HCT116 (cell line): ENCODE data around the gene VAPA. TPM values are rescaled to one million over a fixed set of nuclear protein-coding genes. Genes with fewer than 3 reads are reported as not detected.

ENCODE experiments used
- ATAC-seq: fragments of 200-7000 bp; cut with Tn5 transposase; 2 replicates; pipeline ENCODE4 v1.9.1; 2020; ENCODE audit warnings: mild to moderate bottlenecking, moderate library complexity
- BruUV-seq: library from RNA; stranded (reverse); fragments of 400-500 nt; replicated peaks from 2 replicates; lab custom pipeline; 2021; lab: Mats Ljungman, UMichigan
- CTCF ChIA-PET: fragments of 300-600 bp; sonication (Branson Sonifier 250); formaldehyde crosslinking; loops from one replicate; lab custom pipeline; 2021; ENCODE audit warnings: antibody characterized with exemption; lab: Charles Lee
- POLR2A ChIA-PET: fragments of 300-600, 350-600 bp; sonication (Branson Sonifier 250); formaldehyde crosslinking; loops from one replicate; lab custom pipeline; 2021; ENCODE audit warnings: antibody characterized with exemption; lab: Charles Lee
- RAD21 ChIA-PET, 2 experiments: fragments of 300-600 bp; sonication (Branson Sonifier 250); formaldehyde crosslinking; loops; one replicate each; lab custom pipeline; 2023; ENCODE audit warnings: low total read pairs in 2 of 2; ENCODE audit not compliant: uncharacterized antibody in 2 of 2, unreplicated experiment in 2 of 2, low non-redundant PET in 1 of 2; lab: Charles Lee
- DNase-seq: peaks from one replicate; pipeline ENCODE4 v3.0.0-alpha.2; 2010; ENCODE audit warnings: low read depth, low spot score
- H2AFZ ChIP-seq: fragments of 200-600 bp; shearing (Covaris generic), sonication (generic); 2 replicates; pipeline ENCODE4 v1.6.1; 2017; ENCODE audit warnings: low read depth, mixed run types, mixed read lengths, antibody characterized with exemption, low read length; ENCODE audit not compliant: poor library complexity, severe bottlenecking
- H3K27ac ChIP-seq: 2 replicates; pipeline ENCODE4 v1.5.1; 2012; ENCODE audit warnings: low read depth, low read length
- H3K27me3 ChIP-seq: fragments of 200-600 bp; sonication (generic); 2 replicates; pipeline ENCODE4 v1.6.1; 2016; ENCODE audit warnings: mixed run types, low read length, mixed read lengths; ENCODE audit not compliant: insufficient read depth
- H3K36me3 ChIP-seq, 2 experiments: fragments of 200-500 bp in 1 of 2; fragments of 200-600 bp in 1 of 2; sonication (Bioruptor generic) in 1 of 2; sonication (generic) in 1 of 2; 2 replicates each; pipeline versions ENCODE4 v1.5.1 to v1.6.1; 2014 to 2016; ENCODE audit warnings: low read length in 2 of 2, inconsistent platforms in 1 of 2, mixed read lengths in 1 of 2, mixed run types in 1 of 2; ENCODE audit not compliant: insufficient read depth in 2 of 2, control insufficient read depth in 1 of 2
- H3K4me1 ChIP-seq, 2 experiments: fragments of 200-600 bp in 1 of 2; sonication (generic) in 1 of 2; 2 replicates each; pipeline versions ENCODE4 v1.5.1 to v1.6.1; 2012 to 2017; ENCODE audit warnings: low read length in 2 of 2, inconsistent platforms in 1 of 2, mild to moderate bottlenecking in 1 of 2, mixed read lengths in 1 of 2, mixed run types in 1 of 2, moderate library complexity in 1 of 2; ENCODE audit not compliant: insufficient read depth in 2 of 2, control insufficient read depth in 1 of 2
- H3K4me2 ChIP-seq: fragments of 200-600 bp; sonication (generic); 2 replicates; pipeline ENCODE4 v1.6.1; 2017; ENCODE audit warnings: mixed run types, low read length, mixed read lengths
- H3K4me3 ChIP-seq, 2 experiments: fragments of 200-600 bp in 1 of 2; sonication (generic) in 1 of 2; replicated peaks in 1 of 2; 2 replicates each; pipeline ENCODE4 v1.5.1; 2011 to 2016; ENCODE audit warnings: low read length in 2 of 2, control low read depth in 1 of 2, low read depth in 1 of 2, mild to moderate bottlenecking in 1 of 2, mixed read lengths in 1 of 2, mixed run types in 1 of 2
- H3K79me2 ChIP-seq: fragments of 200-600 bp; sonication (generic); 2 replicates; pipeline ENCODE4 v1.6.1; 2017; ENCODE audit warnings: mild to moderate bottlenecking, mixed run types, low read length, moderate library complexity, mixed read lengths; ENCODE audit not compliant: insufficient read depth
- H3K9ac ChIP-seq: fragments of 200-600 bp; sonication (generic); 2 replicates; pipeline ENCODE4 v1.6.1; 2016; ENCODE audit warnings: low read length, mixed read lengths
- H3K9me2 ChIP-seq: fragments of 200-600 bp; sonication (generic), shearing (Covaris generic); 2 replicates; pipeline ENCODE4 v1.6.1; 2017; ENCODE audit warnings: mixed run types, mild to moderate bottlenecking, moderate library complexity; ENCODE audit not compliant: insufficient read depth
- H3K9me3 ChIP-seq, 2 experiments: fragments of 200-500 bp in 1 of 2; fragments of 200-600 bp in 1 of 2; sonication (Bioruptor generic) in 1 of 2; sonication (generic) in 1 of 2; 2 replicates each; pipeline ENCODE4 v1.6.1; 2014 to 2017; ENCODE audit warnings: low read length in 2 of 2, mixed read lengths in 2 of 2, inconsistent platforms in 1 of 2, low read depth in 1 of 2, mild to moderate bottlenecking in 1 of 2, mixed run types in 1 of 2, moderate library complexity in 1 of 2; ENCODE audit not compliant: control insufficient read depth in 1 of 2, insufficient read depth in 1 of 2
- H4K20me1 ChIP-seq: fragments of 200-600 bp; sonication (generic), shearing (Covaris generic); 2 replicates; pipeline ENCODE4 v1.6.1; 2017; ENCODE audit warnings: mixed run types, mild to moderate bottlenecking, moderate library complexity; ENCODE audit not compliant: insufficient read depth
- ATF3 ChIP-seq: IDR thresholded peaks from 2 replicates; pipeline ENCODE4 v1.6.1; 2012
- CBX3 ChIP-seq: IDR thresholded peaks from 2 replicates; pipeline ENCODE4 v1.6.1; 2012; ENCODE audit warnings: low read depth
- CEBPB ChIP-seq: IDR thresholded peaks from 2 replicates; pipeline ENCODE4 v1.6.1; 2012; ENCODE audit warnings: low read depth
- CTCF ChIP-seq, 3 experiments: fragments of 200-600 bp in 1 of 3; sonication (generic) in 1 of 3; IDR thresholded peaks in 2 of 3; conservative IDR thresholded peaks in 1 of 3; 2 replicates each; pipeline ENCODE4 v1.5.1; 2012 to 2017; ENCODE audit warnings: low read depth in 2 of 3, low read length in 2 of 3, antibody characterized with exemption in 1 of 3, borderline replicate concordance in 1 of 3, control low read depth in 1 of 3, mild to moderate bottlenecking in 1 of 3, mixed read lengths in 1 of 3, mixed run types in 1 of 3, moderate library complexity in 1 of 3; ENCODE audit not compliant: insufficient read depth in 1 of 3
- EGR1 ChIP-seq: IDR thresholded peaks from 2 replicates; pipeline ENCODE4 v1.6.1; 2012; ENCODE audit warnings: low read depth
- ELF1 ChIP-seq: IDR thresholded peaks from 2 replicates; pipeline ENCODE4 v1.6.1; 2012; ENCODE audit warnings: low read depth, borderline replicate concordance
- EZH2 ChIP-seq: fragments of 200-600 bp; sonication (generic); IDR thresholded peaks from 2 replicates; pipeline ENCODE4 v1.6.1; 2017; ENCODE audit warnings: antibody characterized with exemption, mixed run types
- FOSL1 ChIP-seq: IDR thresholded peaks from 2 replicates; pipeline ENCODE4 v1.6.1; 2012; ENCODE audit warnings: low read depth
- POLR2A ChIP-seq: IDR thresholded peaks from 2 replicates; pipeline ENCODE4 v1.7.0; 2011; ENCODE audit warnings: borderline replicate concordance; ENCODE audit not compliant: insufficient read depth, insufficient read length; ENCODE audit errors: extremely low read depth
- POLR2AphosphoS5 ChIP-seq: IDR thresholded peaks from 2 replicates; pipeline ENCODE4 v1.6.1; 2011; ENCODE audit warnings: mild to moderate bottlenecking, low read depth, low read length, moderate library complexity
- RAD21 ChIP-seq: IDR thresholded peaks from 2 replicates; pipeline ENCODE4 v1.6.1; 2012; ENCODE audit warnings: low read depth, mild to moderate bottlenecking
- SP1 ChIP-seq: IDR thresholded peaks from 2 replicates; pipeline ENCODE4 v1.6.1; 2012; ENCODE audit warnings: low read depth
- YY1 ChIP-seq: IDR thresholded peaks from 2 replicates; pipeline ENCODE4 v1.6.1; 2011; ENCODE audit warnings: low read length, low read depth, moderate library complexity, mild to moderate bottlenecking; ENCODE audit not compliant: insufficient replicate concordance; ENCODE audit errors: extremely low read depth
- ZFX ChIP-seq: fragments of 450-650 bp; IDR thresholded peaks from 2 replicates; pipeline ENCODE4 v1.6.1; 2017
- intact Hi-C: fragments of 100-400 bp; cut with micrococcal nuclease; formaldehyde crosslinking; loops from 2 replicates; pipeline ENCODE4 v1.10.0; 2022
- total RNA-seq: library from RNA; stranded (reverse); gene quantifications from one replicate; pipeline ENCODE4 v1.2.1, GENCODE V29; 2021; ENCODE audit not compliant: unreplicated experiment
- TF ChIP-seq, protein P1 (sequence below): IDR thresholded peaks from 2 replicates; pipeline ENCODE4 v1.6.1; 2012; ENCODE audit warnings: low read depth
- TF ChIP-seq, protein P2 (sequence below): IDR thresholded peaks from 2 replicates; pipeline ENCODE4 v1.6.1; 2012

VAPA gene
- total RNA-seq, 1 experiment from 2014 or later, result 295 TPM

DNA sequence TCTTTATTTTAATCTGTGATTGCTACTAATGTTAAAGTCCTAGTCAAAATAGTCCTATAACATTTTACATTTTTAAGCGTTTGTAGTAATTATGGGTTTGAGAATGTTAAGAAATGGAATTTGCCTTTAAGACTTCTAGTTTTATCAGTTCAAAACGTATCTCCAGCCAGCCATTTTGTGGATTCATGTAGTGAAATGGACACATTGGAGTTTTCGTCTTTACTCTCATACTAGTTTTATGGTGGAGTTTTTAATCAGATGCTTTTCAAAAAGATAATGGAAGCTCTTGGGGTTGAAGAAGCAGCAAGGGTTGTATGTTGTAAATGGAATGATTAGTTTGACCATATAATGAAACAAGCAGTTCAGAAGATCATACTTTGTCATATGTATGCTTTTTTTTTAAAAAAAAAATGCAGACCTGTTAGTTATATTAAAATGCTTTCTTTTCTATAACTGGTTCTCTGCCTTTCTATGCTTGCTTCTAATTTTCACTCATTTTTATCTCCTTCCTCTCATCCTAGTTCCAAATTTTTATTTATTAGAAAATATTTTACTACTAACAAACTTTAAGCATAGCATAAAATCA lies 16.6 kb downstream of the VAPA start (continued):
- TF ChIP-seq, protein P1, sequence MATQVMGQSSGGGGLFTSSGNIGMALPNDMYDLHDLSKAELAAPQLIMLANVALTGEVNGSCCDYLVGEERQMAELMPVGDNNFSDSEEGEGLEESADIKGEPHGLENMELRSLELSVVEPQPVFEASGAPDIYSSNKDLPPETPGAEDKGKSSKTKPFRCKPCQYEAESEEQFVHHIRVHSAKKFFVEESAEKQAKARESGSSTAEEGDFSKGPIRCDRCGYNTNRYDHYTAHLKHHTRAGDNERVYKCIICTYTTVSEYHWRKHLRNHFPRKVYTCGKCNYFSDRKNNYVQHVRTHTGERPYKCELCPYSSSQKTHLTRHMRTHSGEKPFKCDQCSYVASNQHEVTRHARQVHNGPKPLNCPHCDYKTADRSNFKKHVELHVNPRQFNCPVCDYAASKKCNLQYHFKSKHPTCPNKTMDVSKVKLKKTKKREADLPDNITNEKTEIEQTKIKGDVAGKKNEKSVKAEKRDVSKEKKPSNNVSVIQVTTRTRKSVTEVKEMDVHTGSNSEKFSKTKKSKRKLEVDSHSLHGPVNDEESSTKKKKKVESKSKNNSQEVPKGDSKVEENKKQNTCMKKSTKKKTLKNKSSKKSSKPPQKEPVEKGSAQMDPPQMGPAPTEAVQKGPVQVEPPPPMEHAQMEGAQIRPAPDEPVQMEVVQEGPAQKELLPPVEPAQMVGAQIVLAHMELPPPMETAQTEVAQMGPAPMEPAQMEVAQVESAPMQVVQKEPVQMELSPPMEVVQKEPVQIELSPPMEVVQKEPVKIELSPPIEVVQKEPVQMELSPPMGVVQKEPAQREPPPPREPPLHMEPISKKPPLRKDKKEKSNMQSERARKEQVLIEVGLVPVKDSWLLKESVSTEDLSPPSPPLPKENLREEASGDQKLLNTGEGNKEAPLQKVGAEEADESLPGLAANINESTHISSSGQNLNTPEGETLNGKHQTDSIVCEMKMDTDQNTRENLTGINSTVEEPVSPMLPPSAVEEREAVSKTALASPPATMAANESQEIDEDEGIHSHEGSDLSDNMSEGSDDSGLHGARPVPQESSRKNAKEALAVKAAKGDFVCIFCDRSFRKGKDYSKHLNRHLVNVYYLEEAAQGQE, result no peak
- TF ChIP-seq YY1, result no peak
- no peak for TF ChIP-seq POLR2A
- no peak for TF ChIP-seq CEBPB
- TF ChIP-seq CBX3, result no peak
- TF ChIP-seq POLR2AphosphoS5, result no peak
- TF ChIP-seq CTCF (IDR thresholded peaks at IDR 0.05 in 2 of 3, conservative IDR thresholded peaks at IDR 0.05 in 1 of 3; ENCODE audit: borderline replicate concordance in 1 of 3, insufficient read depth in 1 of 3, low read depth in 2 of 3, low read length in 2 of 3), result no peak
- TF ChIP-seq EGR1, result no peak
- no peak for TF ChIP-seq ZFX

GRCh38 chr18:9931146-9931545 lies 17.3 kb downstream of the VAPA start:
- ATAC-seq (no peak), DNase-seq (no peak)
- Histone ChIP-seq H3K79me2 (peaks cover 100% of the 10 kb centered on the region), H4K20me1 (peaks cover 49% of the 10 kb centered on the region; the same call in 1 of the 2 replicates), H3K9me2 (no peaks in the 10 kb centered on the region), H3K27ac (no peak overlapping the region), H2AFZ (no peak overlapping the region), H3K4me2 (no peak overlapping the region), H3K27me3 (no peaks in the 10 kb centered on the region), H3K4me1 (peaks cover 18 to 66% of the 10 kb centered on the region in 2 experiments), H3K36me3 (peaks cover 0 to 8% of the 10 kb centered on the region in 2 experiments; a peak in 3 of 4 replicates), H3K4me3 (no peak overlapping the region), H3K9me3 (no peaks in the 10 kb centered on the region), H3K9ac (no peak overlapping the region)
- BruUV-seq, result no TSS peak
- ChIA-PET RAD21 (no interaction called here), POLR2A (no interaction called here), CTCF (no interaction called here)
- no peak for TF ChIP-seq ATF3
- TF ChIP-seq, protein P1, result no peak
- TF ChIP-seq, protein P2, sequence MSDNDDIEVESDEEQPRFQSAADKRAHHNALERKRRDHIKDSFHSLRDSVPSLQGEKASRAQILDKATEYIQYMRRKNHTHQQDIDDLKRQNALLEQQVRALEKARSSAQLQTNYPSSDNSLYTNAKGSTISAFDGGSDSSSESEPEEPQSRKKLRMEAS, result no peak
- TF ChIP-seq EZH2, result no peak
- no peak for TF ChIP-seq POLR2A
- TF ChIP-seq FOSL1, result no peak
- TF ChIP-seq CEBPB, result no peak
- no peak for TF ChIP-seq ELF1
- TF ChIP-seq YY1, result no peak
- TF ChIP-seq SP1, result no peak
- no peak for TF ChIP-seq RAD21
- intact Hi-C loops, result no loop called here
